HTR-8/SVneo (cell line): Measurements from ENCODE around the gene NR2F1.

Experiments
- DNase-seq: peaks from one replicate; pipeline ENCODE4 v3.0.0; 2011; ENCODE audit warnings: low spot score, mixed read lengths; ENCODE audit not compliant: insufficient read length
- FAIRE-seq: peaks from 2 replicates; lab custom pipeline; 2011; peaks lifted over from hg19 to GRCh38; lab: Jason Lieb, UNC

The NR2F1 gene

DNA sequence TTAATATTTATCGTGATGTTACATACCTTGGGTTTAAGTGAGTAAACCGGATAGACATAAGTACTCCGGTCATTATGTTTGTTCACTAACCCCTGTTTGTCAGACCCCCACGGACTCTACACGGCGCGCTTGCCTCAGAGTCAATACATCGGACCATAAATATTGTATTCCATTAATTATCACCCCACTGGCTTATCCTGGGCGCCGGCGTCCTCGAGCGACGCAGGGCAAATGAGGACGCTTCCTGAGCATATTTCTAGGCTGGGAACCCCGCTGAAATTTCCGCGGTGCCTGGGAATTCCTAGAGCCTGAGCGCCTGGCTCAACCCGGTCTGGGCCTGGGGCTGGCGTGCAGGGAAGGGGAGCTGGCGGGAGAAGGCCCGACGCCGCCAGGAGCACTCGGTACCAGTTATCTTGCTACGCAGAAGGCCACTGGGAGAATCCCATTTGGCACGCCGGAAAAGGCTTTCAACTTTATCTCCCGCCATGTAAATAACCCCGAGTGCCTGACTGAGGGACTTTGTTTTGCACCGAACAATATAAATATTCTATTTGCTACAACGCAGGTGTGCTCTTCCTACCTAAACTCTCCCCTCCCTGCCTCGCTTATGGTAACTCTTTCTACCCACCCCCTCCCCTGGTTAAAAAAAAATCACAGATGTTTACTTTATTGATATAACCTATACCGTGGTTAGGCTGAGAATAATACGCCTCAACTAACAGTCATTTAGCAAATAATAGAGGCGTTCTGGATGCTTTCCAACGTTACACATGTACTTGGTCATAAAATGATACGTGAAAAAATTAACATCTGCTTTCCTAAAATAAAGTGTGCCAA is 19.4 kb downstream of the NR2F1 start:
- DNase-seq, result no peak
- FAIRE-seq, result no peak

DNA sequence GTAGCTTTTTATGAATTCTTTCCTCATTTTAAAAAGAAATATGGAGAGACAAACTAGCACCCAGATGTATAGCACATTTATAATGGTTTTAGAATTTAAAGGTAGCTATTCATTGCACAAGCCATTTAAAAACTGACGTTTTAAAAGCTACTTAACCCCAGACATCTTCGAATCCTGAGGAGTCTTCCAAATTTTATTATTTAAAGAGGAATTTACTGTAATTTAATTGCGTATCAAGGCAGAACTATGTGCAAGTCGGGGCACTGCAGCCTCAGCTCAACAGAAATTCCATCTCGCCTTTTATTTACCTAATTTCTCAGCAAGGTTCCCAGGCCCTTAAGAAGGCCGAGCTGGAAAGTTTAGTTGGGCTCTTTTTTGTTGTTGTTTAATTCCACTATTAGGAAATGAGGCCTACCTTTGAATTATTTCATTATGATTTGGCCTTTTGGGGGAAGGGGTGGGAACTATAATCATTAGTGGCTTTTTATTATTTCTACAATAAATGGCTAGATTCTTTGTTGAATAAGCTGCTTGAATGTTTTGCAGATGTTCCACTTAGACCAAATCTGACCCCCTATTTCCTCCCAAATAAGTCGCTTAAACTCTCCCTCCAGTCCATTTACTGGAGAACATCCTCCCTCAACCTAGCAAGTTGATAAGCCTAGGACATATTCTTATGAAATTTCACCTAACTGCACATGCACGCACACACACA is 20.2 kb downstream of the NR2F1 start:
- DNase-seq (no peak), FAIRE-seq (no peak)

DNA sequence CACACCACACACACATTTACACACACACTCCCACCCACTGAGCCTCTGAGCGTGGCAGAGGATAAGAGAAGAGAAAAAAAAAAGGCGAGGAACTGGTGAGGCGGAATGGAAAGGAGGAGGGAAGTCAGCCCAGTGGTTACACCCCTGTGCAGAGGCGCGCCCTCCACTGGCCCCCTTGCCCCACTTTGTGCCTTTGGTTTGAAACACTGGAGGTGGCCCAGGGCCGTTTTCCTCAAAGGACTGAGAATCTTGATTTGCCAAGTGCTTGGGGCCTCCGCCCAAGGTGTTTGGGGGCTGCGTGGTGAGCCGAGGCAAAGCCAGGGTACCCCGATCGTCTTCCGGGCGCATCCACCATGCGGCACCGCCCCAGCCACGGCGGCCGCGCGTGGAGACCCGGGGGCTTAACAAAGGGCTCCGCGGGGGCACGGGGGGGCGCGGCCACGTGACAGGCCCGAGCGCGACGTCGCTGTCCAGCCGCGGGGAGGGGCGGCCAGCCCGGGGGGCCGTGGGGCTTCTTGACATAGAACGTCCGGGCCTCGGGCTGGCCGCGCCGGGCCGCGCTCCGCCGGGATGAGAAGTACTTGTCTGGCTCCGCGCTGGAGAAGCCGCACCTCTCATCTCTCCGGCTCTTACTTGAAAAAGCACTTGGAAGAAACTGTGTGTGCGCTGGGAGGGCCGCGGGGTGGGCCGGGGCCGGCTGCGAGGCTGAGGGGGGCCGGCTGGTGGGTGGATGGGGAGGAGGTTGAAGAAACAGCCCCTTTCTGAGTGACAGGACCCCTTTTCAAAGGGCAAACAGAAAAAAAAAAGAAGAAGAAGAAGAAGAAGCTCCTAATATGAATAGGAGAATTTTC is 21.0 kb downstream of the NR2F1 start:
- no peak for FAIRE-seq

DNA sequence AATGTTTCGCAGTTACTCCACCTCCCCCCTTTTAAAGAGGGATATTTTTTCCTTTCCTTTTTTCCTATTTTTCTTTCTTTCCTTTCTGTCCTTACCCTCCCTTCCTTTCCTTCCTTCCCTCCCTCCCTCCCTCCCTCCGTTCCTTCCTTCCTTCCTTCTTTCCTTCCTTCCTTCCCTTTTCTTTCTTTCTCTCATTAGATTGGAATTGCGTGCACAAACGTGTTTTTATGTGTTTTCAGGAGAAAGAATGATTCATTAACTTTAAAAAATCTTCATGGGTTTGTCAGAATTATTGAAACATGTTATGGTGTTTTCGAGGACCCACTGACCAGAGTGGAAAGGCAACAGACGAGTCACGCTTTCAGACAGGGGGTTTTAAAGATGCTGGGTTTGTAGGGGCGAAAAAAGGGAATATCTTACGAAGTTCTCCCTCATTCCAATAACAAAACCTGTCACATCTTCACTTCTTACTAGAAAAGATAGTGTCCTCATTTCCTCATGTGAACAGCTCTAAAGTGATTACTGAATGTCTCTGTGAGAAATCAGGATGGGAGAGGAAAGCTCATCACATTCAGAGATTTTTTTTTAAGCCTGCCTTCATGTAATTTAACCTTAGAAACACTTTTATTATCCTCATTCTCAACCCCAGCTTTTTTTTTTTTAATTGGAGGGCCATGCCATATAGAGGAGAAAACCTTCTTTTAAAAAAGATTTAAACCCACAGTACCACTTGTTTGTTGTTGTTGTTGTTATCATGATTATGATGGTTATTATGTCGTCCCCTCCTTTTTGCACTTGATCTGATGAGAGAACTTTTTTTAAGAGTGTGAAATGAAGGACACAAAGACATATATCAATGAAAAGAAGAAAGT is 21.9 kb downstream of the NR2F1 start:
- no peak for DNase-seq
- no peak for FAIRE-seq

More for the DNA sequence above, 21.0 kb downstream of the NR2F1 start:
- DNase-seq, result no peak

DNA sequence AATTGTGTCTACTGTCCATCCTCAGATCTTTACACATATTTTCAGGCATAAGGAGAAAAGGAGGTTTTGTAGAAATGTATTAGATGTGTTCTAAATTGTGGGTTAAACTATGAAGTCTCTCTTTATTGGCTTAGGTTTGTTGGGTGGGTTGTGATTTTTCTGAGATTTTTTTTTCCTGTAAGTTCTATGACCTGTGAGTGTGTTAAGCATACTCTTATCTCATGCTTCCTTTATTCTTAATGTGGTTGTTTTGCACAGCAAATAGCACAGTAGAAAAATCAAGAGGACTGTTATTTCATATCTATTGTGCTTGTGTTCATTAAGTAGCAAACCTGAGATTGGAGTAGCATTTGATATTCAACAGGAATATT is 23.3 kb downstream of the NR2F1 start:
- FAIRE-seq (no peak), DNase-seq (no peak)

DNA sequence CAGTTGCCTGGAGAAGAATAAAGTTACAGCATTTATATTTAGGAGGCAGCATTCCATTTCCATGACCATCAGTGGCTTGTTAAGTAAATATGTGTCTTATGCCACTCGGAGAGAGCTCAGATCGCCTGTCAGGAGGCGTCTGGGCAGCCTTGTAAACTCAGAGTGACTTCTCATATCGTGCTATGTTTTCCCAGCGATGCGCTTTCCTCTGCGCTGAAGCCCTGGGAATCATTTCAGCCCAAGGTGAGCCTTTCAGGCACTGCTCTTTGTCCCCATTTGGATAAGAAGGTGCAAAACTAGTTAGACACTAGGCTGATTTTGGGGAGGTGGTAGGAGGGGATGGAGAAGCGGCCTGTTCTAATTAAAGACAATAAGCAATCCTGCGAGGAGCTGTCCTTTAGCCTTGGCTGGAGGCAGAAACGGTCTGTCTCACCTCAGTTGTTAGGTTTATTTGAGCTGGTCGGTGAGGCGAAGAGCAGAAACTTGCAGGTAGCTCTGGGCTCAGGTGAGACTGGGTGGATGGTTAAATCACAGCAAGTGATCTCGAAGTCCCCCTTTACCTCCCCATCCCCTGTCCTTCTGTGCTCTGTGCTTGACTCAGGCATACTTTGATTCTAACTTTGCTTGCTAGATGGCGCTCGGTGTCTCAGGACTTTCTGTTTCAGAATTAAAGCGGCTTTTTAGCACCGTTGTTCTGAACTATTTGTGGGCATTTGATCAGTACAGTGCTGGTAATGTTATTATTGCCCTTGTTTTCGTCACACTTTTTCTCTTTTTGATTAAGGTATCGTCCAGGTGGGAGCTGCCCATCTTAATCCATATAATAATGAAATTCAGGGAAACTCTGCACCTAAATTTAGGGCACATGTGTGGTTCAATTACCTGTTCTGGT is 24.6 kb downstream of the NR2F1 start:
- FAIRE-seq (peak; percentile 57), DNase-seq (peak; percentile 33)

DNA sequence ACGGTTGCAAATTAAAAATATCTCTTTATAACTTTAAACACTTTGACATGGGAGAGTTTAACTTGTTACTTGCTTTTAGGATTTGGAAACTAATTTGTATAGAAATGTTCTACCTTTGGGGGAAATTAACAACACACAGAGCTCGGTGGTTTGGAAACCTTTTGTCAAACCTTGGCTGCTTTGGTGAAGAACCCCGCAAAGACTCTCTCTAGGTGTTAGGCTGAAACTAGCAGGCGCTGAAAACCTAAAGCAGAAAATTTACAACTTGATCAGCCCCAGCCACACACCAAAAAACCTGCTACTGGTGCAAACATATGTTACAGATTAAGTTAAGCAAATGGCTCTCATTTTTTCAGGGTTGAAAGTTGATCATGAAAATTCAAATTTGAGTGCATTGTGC is 25.8 kb downstream of the NR2F1 start:
- FAIRE-seq (no peak), DNase-seq (no peak)

DNA sequence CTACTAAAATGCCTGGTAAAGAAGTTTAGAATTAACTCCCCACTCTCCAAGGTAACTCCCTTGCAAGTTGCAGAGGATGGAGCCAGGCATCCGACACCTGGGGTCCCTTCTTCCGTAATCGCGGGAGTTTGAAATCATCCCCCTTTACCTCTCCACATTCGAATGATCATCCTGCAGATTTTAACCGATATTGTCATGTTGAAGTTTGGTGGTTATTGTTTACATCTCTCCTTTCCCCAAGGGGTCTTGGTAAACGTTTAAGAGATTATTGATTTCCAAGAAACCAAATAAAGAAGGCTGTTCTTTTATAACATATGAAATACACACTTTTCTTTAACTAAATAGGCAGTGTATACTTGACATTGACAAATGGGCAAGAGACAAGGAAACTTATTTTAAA is 26.7 kb downstream of the NR2F1 start:
- DNase-seq (no peak), FAIRE-seq (no peak)

DNA sequence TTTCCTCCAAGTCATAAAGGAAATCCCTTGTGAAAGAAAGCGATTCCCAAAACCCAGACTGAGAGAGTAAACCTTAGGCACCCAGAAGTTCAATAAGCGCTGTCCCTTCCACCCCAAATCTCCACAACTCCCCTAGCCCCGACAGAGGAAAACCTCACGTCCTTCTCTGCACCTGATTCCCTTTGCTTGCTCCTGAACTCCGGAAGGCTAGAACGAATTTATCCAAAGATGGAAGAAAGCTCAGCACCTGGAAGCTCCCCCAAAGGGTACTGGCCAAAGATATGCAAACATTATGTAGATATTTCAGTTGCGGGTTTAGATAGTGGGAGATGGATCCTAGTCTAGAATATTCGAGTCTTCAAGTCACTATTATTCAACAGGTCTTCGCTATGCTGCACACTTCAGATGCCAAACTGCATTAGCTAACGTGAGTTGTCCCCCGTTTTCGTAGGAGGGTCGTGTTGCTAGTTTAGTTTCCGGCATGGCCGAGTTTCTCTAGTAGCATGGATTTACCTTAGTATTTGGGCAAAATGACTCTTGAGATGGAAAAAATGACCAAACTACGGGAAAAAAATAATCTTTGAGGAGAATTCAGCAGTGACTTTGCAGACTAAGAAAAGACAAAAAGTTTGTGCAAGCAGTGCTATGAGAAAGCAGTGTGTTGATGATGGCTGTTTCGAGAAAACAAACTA is 27.7 kb downstream of the NR2F1 start:
- DNase-seq (no peak), FAIRE-seq (no peak)

DNA sequence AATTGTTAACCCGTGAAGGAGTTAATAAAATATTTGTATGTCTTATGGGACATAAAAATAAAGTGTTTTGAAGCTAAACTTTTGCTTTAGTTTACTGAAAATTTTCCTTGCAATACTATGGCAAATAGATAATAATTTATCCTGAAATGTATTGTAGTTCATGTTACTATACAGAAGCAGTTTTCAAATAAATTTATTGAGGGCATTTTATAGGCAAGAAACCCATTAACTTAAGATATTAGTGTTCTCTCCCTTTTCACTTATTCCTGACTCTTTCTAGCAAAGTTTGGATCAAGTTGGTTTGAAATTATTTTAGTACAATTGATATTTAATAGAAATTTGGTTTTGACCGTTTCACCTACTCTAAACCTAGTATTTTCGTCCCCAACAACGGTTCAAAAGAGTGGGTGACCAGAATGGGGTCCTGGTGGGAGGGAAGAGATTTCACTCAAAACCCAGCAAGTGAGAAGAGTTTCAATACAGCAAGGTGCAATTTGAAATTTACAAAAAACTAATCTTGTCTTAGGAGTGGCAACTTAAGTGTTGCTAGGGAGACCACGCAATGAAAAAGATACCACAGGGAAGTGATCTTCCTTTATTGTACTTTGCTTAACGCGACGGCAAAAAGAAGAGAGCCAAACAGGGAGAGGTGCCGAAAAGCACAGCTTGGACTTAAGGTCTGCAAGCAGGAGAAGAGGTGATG is 28.4 kb downstream of the NR2F1 start:
- FAIRE-seq, result no peak
- no peak for DNase-seq

DNA sequence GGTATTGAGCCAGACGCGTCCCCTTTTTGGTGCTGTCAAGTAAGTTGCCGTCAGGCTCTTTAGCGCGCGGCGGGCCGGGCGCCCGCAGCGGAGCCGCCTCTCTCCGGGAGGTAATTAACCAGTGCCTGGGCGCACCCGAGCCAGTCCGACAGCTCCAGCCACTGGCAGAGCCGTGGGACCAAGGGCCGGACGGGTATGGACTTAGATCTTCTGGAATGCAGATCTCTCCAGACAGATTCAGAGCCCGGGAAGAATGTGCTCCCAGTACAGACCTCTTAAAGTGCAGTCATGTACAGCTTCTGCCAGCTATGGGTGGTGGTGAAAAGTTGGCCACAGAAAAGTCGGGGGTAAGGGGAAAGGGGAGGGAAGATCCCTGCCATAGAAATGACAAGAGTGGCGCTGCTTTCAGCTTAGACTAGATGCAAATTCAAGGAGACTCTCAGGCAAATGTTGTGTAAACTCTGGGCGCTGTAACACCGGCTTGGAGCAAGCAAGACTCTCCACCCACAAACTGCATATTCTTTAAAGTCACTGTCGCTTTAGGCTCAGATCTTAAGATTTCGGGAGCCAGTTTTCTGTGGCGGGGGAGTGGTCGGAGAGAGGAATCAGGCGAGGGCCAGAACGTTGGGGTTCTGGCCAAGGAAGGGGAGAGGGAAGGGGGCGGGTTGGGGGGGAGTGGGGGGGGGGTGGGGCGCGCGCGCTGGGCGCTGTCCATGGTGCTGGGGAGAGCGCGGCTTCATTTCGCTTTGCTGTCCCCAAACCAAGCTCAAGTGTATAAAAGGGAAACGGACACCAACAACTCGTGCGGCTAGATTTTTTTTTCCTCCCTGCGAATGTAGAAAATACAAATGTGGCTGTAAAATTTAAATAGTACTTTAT is 29.2 kb downstream of the NR2F1 start:
- peak; percentile 18 for DNase-seq
- no peak for FAIRE-seq

DNA sequence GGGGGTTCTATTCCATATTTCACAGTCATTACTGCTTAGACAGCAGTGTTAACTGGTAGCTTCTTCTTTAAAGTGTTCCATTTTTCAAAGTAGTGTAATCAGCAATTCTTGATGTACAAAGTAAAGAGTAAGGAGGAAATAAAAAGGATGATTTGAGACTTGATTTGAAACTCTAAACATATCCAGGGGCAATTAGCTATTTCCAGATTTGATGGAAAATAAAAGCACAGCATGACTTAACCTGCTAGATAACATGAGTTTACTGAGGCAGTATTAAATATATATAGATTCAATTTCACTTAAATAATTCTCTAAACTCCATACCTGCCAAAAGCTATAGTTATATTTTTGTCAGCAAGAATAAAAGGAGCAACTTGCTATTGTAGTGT is 29.8 kb downstream of the NR2F1 start:
- FAIRE-seq (no peak), DNase-seq (no peak)

DNA sequence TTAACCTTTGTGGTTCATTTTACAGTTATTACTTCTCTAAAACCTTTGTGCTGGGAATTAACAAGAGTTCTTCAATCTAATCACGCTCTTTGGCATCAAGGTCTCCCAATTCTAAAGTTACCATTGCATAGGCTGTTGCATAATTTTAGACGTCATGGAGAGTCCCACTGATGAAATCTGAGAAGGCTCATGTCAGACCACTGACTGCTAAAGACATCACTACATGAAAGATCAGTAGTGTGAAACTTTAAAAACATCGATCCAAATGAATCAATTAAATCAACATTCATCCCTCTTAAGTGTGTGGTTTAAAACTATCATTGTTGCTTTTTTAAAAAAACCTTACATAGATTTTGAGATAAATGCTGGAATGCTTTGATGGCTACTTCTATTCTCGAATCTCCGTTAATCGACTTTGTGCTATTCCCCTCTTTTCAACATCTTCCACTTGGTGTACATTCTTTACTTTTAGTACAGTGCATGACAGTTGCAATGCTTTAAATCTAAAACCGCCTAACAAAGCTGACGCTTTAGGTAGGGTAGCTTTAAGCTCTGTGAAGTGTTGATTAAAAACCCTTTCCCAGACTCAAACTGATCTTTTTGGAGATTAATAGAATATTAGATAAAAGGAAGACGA is 33.6 kb downstream of the NR2F1 start:
- no peak for FAIRE-seq
- no peak for DNase-seq

DNA sequence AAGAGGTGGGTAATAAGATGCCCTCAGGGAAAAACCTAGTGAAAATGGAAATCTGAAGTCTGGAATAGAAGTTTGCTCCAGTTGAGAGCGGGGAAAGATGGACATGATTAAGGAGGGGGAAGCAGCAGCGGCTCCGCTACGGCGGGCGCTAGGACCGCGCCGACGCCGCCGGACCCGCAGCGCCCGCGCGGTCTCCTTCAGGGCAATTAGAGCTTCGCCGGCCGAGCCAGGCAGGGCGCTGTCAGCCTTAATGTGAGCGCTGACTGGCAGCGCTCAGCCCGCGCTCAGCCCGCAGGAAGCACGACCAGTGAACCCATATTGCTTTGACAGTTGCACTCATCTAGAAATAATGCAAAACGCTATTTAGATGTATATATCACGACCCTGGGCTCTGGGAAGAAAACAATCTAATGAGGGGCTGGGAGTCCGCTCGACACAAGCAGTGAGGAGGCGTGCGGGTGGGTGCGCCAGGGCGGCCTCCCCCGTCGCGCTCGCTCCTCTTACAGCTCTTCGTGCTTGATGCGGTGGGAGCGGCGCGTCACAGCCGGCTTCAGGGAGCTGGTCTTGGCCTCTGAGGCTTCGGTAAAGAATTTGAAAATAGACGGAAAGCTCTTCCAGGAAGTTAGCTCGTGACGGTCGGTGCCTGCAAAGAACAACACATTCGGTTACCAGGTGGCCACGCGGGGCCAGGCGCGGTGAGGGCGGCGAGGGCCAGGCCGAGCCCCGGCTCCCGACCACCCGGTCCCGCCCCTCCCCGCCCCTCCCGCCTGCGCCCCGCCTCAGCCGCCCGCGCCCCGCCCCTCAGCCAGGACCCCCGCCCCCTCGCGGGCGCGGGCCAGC is 37.7 kb downstream of the NR2F1 start:
- FAIRE-seq (no peak), DNase-seq (peak; percentile 66)

DNA sequence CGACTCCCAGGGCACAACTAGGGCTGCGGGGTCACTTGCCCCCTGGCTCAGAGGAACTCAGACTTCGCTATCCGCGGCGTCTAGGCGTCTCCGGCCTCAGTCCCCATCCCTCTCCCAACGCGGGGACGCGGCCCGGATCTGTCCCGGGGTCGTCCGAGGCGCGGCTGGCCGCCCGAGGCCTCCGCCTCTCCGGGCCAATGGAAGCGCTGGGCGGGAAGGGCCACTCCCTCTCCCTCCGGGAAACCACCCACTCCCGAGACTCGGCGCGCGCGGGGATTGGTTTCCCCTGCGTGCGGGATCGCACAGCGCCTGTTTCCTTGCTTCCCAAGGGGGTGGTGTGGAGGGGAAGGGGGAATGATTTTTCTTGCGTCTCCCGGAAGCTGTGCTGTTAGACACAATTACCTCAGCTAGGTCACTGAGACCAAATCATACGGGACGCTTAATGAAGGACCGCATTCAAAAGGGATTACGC is 38.3 kb downstream of the NR2F1 start:
- FAIRE-seq (peak; percentile 72), DNase-seq (peak; percentile 66)
